Activated CD4-positive, alpha-beta T cell treated with anti-CD3 and anti-CD28 coated beads for 1 hour (primary cell): ENCODE measurements around the gene OLA1.

ENCODE experiments used
- DNase-seq: peaks from one replicate; pipeline ENCODE4 v3.0.0-alpha.2; 2020

OLA1 gene

DNA sequence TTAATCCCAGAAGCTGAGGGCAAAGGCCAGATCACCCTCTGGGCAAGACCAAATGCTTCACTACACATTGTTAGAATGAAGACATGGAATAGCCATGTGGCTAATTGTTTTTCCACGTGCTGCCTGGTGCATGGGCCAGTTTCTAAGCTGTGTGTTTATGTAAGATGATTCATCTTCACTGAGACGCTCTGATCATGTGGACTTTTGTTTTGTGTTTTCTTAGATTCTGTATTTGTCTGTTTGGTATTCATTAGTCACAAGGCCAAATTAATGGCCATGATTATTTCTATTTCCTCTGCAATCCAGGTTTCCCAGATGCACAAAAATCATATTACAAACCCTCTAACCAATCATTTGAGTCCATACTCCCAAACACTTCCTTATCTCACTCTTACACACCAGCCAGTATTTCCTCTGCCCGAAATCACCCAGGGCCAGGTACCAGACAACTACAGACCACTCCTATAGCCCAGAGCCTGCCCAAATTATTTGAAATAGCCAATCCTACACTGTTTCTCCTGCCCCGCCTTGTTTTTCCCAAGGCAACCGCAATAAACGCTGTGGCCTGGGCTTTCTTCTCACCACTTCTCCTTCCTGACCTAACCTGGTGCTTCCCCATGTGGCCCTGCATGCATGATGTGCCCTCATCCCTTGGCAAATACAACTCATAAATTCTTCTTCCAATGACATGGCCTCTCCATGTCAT lies 189.0 kb downstream of the OLA1 start:
- DNase-seq, result no peak

DNA sequence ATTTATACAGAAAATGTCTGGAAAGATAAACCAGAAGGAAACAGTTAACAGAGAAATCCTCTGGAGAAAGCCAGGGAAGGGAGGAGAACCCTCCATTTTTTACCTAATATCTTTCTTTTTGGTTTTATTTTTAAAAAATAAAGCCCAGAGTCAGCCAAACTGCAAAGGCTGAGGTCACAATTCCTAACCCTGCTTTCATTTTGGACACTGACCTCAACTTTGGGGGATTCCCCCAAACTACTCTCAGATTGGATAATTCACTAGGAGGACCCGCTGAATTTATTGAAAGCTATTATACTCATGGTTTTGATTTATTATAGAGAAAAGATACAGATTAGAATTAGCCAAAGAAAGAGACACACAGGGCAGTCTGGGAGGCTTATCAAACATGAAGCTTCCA lies 189.9 kb downstream of the OLA1 start:
- DNase-seq, result no peak

DNA sequence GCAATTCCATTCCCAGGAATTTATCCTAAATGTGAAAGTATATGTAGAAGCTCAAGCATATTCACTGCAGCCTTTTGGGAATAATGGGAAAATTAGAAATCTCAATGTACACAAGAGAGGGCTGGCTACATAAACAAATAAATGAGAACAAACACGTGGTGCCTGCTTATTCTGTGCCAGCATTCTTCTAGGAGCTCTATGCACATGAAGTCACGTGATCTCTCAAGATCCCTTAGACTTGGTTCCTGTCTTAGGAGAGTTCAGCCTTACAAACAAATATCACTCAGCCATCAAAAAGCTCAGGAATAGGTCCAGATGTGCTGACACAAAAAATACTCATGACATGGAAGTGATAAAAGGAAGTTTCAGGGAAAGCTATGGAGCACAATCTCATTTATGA lies 190.3 kb downstream of the OLA1 start:
- no peak for DNase-seq

DNA sequence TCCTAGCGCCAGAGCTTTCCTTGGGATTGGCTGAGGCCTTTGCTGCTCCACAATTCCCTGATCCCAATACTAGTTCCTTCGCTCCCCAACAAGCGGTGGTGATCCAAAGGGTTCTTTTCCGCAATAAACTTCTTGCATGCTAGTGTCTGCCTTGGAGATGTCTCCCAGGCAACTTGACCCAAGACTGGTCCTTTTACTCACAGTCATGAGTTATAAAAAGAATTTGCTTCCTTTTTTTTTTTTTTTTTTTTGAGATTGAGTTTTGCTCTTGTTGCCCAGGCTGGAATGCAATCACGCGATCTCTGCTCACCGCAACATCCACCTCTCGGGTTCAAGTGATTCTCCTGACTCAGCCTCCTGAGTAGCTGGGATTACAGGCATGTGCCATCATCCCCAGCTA lies 193.4 kb downstream of the OLA1 start:
- no peak for DNase-seq

DNA sequence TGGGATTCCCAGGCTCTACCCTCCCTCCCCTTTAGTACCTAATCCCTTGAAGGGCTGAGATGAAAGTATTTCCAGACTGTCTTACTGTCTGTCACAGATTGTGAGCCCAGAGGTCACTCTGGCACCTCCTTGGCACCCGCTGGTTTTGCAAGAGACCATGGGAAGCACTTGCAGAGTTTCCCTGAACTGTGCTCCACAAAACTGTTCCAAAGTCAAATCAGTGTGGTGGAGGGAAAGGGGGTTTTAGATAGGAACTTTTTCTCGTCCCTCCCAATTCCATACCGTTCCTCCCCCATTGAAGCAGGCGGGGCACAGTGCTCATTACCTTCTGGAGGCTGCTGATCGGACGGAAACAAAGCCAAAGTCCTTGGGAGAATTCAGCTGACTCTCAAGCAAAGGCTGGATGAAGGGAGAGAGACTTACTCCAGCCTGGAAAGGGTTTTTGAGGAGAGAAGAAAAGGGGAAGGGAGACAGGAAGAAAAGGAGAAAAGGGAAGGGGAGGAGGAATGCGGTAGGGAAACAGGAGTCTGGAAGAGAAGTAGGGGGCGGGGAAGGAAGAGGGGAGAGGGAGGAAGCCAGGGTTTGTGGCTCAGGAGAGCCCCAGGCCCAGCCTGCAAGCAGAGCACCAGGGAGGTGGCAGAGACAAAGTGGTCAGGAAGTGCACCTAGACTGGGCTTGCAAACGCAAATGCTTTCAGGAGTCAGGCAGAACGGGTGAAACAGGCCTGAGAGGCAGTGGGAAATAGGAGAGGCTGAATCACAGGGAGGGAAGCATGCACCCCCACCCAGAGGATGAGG lies 194.8 kb downstream of the OLA1 start:
- no peak for DNase-seq

DNA sequence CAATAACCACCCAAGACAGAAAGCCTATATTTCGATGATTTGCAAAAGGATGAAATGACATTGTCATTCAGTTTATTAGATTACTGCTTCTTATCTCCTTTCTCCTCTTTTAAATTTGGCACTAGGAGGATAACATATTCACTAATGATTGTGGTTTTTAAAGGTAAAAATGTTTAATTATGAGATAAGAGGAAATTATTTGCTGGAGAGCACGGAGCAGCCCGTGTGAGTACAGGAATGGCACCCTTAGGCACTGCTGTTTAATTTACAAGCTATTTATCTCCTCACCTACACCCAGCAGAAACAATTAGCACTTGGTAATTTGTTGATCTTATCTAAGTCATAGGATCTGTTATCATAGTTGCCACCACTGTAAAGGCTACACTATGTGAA lies 195.8 kb downstream of the OLA1 start:
- no peak for DNase-seq

DNA sequence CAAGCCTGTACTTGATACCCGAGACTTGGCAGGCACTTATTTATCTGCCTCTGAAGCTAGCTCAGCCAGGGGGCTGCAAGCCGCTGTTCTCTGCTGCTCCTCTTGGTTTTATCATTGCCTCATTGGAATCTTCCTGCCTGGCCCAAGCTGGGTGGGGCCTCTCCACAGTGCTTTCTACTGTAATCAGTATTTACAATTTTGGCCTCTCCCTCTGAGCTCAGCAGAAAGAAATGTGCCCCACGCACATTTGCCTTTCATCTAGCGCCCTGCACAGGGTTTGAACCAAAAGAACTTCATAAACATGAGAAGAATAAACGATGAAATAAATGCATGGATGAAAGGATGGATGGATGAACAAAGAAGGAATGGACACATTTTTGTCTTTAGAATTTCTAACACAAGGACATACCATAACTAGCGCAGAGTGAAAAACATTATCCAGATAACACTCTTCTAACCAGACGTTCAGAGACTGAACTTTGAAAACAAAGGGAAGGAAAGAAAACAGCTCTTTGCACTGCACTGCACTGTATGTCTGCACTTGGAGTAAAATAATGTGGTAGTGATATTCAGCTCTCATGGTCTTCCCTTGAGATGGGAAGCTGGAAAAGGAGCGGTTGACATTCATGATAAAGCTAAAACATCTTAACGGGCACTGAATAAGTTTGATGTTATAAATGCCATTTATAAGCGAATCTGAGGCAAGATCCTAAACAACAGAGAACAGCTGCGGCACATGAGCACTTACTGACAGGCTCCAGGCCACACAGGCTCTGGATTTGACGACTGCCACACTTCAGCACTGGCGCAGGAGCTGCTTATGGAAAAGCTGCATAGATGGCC lies 196.4 kb downstream of the OLA1 start:
- DNase-seq, result no peak

DNA sequence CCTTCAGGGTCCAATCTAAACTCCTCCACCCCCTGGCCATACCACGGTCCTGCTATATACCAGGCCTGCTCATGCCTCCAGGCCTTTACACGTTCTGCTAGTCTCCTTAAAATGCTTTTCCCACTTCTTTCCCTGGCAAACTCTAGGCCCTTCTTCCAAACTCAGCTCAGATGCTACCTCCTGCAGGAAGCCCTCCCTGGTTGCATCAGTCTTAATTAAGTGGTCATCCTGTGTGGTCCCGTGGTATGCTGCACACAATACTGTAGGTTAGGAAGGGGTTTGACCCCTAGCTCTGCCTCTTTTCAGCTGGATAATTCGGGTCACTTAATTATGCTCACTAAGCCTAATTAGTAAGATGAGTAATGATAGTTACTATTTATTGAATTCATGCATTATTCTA lies 197.3 kb downstream of the OLA1 start:
- DNase-seq, result no peak

DNA sequence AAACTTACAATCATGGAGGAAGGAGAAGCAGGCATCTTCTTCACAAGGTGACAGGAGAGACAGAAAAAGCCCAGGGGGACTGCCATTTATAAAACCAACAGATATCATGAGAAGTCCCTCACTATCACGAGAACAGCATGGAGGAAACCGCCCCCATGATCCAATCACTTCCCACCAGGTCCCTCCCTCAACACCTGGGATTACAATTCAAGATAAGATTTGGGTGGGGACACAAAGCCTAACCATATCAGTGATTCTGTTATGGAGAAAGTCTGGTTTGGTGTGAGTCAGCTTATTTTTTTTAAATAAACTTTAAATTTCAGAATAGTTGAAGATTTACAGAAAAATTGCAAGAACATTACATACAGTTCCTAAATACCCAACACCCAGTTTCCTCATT lies 198.4 kb downstream of the OLA1 start:
- no peak for DNase-seq

DNA sequence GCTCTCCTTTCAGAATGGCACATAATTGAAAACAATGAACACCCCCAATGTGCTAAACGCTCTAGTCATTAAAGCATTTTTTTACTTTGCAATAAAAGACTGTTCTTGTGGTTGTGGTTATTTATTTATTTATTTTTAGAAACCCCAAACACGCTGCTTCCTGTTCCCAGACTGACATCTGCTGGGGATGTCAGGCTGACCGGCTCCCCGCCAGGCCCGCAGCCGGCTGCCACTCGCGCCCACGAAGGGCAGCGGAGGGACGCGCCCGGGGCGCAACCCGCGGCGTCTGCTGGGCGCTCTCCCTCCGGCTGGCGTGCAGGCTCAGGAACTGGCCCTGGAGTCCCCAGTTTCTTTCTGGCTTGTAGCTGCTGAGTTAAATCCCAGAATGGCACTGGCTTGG lies 200.1 kb downstream of the OLA1 start:
- DNase-seq, result no peak

DNA sequence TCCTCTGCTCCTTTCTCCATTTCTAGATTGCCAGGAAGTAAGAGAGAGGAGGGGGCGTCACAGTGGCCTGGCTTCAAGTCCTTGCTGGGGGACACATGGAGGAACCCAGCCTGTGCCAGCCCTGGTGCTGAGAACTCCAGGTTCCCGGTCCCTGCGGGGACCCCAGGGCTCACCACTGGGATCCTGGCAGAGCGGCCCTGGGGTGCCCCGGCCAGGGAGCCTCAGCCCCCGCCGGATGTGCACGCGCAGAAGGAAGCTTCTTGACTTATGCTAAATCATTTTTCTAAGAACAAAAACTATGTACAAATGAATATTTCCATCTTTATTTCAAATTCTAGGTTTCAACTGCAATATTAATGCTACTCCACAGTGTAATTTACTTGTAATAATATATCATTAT lies 200.6 kb downstream of the OLA1 start:
- DNase-seq, result no peak

DNA sequence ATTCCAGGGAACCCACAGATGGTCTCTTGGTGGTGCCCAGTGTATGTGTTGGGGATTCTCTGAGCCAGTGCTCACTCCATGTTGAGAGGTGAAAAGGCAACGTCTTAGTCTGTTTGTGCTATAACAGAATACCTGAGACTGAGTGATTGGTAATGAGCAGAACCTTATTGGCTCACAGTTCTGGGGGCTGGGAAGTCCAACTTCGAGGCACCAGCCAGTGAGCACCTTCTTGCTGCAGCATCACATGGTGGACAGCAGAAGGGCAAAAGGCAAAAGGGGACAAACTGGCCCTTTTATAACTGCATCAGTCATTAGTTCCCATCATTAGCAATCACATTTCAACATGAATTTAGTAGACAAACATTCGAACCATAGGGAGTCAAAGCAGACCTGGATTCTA lies 202.2 kb downstream of the OLA1 start:
- DNase-seq, result no peak

DNA sequence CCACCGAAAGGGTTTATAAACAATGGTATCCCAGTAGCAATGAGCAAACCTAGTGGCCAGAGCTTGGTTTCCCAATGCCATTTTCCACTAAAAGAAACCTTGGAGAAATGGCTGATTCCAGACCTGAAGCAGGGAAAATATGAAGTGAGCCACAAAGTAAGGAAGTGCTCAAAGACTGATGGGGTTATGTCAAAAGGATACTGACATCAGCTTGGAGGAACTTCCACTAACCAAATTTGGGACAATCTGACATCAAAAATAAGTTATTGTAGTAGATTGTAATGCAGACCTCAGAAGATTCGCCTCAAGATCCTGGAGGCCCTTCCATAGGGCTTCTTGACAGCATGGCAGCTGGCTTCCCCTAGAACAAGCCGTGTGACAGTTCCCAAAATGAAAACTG lies 203.8 kb downstream of the OLA1 start:
- DNase-seq, result no peak

DNA sequence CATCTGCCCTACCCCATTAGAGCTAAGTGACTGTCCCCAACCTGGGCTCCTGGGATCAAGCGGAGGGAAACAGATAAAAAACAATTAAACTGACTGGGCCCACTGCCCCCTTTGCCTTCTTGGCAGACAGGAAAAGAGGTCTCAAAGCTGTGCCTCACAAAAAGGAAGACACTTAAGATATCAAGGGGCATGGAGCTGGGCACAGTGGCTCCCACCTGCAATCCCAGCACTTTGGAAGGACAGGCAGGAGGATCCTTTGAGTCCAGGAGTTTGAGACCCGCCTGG lies 208.0 kb downstream of the OLA1 start:
- no peak for DNase-seq

DNA sequence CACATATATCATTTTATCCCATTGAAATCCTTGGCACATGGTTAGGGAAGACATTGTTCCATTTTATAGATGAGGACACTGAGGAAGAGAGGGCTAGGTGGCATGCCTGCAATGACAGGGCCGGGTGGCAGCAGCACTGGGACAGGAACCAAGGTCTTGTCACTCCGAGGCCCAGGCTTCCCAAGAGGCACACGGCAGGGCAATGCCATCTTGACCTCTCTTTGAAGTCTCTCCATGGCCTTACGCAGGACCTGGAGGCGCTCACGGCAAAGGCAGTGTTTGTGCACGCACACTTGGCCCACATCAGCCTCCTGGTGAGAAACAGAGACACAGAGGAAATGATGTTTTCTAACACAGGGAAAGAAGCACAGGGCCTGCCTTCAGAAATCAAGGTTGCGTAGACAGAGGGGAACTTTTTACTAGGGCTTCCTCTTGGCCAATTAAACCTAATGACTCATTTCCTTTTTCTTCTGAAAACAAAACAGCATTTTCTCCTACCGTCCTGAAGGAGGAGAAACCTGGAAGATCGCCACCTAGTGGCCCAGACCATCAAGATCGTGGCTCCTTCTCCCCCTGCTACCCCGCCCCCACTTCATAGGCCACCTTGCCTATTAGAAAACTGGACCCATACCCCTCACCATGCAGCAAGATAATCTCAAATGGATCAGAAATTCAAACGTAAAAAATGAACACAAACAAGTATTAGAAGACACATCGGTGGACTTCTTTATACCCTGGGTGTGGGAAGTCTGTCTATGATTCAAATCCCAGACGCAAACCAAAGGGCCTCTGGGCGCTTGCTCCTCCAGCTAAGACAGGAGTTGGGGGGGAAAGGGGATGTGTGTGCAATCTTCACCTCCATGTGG lies 208.5 kb downstream of the OLA1 start:
- peak; percentile 72 for DNase-seq

DNA sequence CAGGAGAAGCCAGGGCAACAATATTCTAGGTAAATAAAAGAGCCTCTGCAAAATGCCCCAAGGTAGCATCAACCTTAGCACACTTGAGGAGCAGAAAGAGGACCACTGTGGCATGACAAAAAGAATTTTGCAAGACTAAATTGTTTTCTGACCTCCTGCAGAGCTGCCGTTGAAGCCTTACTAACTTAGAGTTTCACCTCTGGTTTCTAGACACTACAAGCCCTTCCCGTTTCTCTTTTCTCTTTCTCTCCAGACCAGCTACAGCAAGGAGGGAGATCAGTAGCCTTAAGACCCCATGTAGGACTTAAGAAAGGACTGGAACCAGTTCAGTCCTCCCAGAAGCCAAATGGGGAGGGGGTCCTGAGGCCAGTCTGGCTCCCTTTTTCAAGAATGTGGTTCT lies 209.9 kb downstream of the OLA1 start:
- no peak for DNase-seq

DNA sequence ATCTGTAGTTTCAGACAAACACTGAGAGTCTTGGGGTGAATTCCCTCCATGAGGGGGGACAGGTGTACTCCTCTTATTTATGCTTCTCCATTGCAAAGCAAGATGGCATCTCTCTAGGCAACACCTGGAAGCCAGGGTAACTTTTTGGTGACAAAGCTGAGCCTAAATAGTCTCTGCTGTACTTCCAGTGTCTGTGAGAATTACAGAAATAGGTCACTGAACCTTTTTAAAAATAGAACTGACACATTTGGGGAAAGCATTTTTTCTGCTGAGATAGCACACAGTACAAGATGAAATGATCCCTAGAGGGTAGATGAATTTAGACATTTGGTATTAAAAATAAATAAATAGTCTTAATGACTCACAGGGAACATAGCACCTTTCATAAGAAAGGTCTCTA lies 211.5 kb downstream of the OLA1 start:
- no peak for DNase-seq

DNA sequence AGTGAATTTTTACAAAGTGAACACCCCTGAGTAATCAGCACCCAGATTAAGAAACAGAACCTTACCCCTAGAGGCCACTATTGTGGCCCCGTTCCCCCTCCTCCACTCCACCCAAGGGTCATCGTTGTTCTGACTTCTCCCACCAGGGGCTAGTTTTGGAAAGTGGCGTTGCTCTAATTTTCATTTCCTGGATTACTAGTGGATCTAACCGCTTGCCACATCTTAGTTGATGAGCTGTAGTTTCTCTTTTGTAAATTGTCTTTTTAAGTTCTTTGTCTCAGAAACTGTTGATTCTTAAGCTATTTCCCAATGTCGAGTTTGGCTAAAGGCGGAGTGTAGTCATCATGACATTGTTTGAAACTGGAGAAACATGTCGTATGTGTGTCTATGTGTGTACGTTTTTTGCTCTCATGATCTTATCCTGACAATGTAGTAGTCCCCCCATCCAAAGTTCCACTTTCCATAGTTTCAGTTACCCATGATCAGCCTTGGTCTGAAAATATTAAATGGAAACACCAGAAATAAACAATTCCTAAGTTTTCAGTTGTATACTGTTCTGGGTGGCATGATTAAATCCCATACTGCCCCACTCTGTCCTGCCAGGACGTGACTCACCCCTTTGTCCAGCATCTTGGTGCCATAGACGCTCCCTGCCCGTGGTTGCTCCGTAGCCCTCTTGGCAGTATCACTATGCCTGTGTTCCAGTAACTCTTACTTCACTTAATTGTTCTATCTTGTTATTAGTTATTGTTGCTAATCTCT lies 212.2 kb downstream of the OLA1 start:
- DNase-seq, result no peak

DNA sequence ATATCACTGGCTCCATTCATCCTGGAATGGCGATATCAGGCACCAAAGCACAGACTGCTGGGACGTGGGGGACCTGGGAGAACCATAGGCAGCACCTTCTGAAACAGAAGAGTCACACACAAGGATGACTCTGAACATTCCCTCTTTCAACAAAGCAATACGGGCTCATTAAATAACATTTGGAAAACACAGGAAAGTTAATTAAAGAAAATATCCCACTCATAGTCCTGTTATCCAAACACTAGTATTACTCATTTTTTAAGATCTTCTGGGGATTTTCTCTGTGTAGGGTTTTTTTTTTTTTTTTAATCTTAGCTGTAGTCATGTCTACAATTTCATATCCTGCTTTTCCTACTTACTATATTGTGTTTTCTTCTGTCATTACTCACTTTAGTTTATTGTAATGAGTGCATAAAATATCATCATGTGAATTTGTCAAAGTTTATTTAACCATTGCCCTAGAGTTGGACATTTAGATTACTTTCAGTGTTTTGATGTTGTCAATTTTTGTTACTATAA lies 213.2 kb downstream of the OLA1 start:
- DNase-seq, result no peak

DNA sequence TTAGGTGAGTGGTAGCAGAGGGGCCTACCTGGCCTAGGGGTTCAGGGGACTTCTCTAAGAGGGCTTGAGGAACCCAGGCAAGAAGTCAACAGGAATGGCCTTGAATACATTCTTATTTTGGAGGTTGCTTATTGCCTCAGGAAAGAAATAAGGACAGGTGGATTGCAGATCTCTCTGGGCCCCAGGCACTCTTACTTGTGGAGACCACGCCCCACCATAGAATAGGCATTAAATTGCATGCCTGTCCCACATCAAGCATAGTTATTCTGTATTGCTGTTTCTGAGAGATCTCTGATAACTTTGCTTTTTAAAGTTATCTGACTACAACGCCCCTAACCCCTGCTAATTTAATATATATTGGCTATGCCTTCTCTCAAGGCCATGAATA lies 215.2 kb downstream of the OLA1 start:
- DNase-seq, result no peak

DNA sequence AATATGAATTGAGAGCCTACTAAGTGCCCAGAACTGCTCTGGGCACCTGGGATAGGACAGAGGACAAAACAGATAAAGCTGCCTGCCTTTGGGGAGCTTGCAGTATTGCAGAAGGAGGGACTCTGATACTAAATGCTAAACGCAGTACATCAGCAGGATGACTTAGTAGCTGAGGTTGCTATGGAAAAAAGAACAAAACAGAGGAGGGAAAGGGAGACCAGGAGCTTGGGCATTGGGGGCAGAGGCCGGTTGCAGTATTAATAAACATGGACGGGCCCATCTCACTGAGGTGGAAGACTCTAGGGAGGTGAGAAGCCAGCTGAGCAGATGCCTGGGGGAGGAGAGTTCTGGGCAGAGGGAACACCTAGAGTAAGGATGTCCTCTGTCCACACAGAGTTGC lies 217.1 kb downstream of the OLA1 start:
- DNase-seq, result no peak

DNA sequence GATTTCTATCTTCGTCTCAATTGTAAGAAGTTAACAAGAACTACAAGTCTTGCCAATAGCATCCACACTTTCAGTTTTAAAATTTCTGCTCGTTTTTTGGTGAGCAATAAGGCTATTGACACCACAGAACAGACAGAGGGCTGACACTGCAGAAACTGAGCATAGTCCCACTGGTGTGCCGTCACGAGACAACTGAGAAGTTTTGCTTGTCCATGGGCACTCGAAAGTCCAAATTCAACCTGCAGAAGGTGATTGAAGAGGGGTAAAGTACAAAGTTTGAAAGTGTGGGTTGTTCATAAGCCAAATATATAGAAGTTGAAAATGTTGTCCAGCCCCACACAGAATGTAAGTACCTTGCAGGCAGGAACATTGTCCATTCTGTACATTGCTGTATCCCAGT lies 219.4 kb downstream of the OLA1 start:
- DNase-seq, result no peak
